Measurements from ENCODE around the gene SNAPC2. TPM values are rescaled to one million over a fixed set of nuclear protein-coding genes. Genes with fewer than 3 reads are reported as not detected.

The SNAPC2 gene
- total RNA-seq, 1 experiment from 2014 or later = 23.2 TPM

GRCh38 chr19:7874897-7875273 lies 45.3 kb upstream of the SNAPC2 start:
- peaks cover 19% of the 10 kb centered on the region for H3K4me1 Mint-ChIP-seq
- ChIA-PET CTCF (interaction anchor here (0.6 to 3.4 kb wide), 12 partner anchors 9 to 307 kb away, joined by 3 to 19 read pairs (median 4); partner anchors contain the start of genes LRRC8E and MAP2K7), POLR2A (interaction anchor here (0.9 to 1.0 kb wide), 3 partner anchors 12 to 47 kb away, joined by 3 read pairs; partner anchors contain the start of gene SNAPC2)
- DNase-seq (ENCODE audit: low spot score) (peak; percentile 35), ATAC-seq (no peak)
- H3K9me3 Mint-ChIP-seq = no peaks in the 10 kb centered on the region
- no peak overlapping the region for H3K27ac Mint-ChIP-seq
- TF ChIP-seq STAT6 (CRISPR knock-in tag; conservative IDR thresholded peaks at IDR 0.05; ENCODE audit: low read depth) = no peak
- TF ChIP-seq ZNF263 (CRISPR knock-in tag; IDR thresholded peaks at IDR 0.05; ENCODE audit: low read depth) = no peak
- TF ChIP-seq ZNF138 (CRISPR knock-in tag; conservative IDR thresholded peaks at IDR 0.05) = no peak
- TF ChIP-seq HMGXB4 (CRISPR knock-in tag; IDR thresholded peaks at IDR 0.05) = no peak
- no peak for TF ChIP-seq ZNF281 (CRISPR knock-in tag; IDR thresholded peaks at IDR 0.05)
- TF ChIP-seq TEAD4 (CRISPR knock-in tag; IDR thresholded peaks at IDR 0.05) = no peak
- TF ChIP-seq ZNF232 (CRISPR knock-in tag; IDR thresholded peaks at IDR 0.05) = no peak
- no peak for TF ChIP-seq HMGA2 (CRISPR knock-in tag; IDR thresholded peaks at IDR 0.05)
- H3K27me3 Mint-ChIP-seq (ENCODE audit: low read depth) = peaks cover 36% of the 10 kb centered on the region
- H3K4me3 Mint-ChIP-seq = peak overlapping the region; percentile 73
- no peaks in the 10 kb centered on the region for H3K36me3 Mint-ChIP-seq

GRCh38 chr19:7877249-7877836 lies 42.8 kb upstream of the SNAPC2 start:
- peaks cover 3% of the 10 kb centered on the region; the same call in 1 of the 2 replicates for H3K4me1 Mint-ChIP-seq
- peaks cover 37% of the 10 kb centered on the region for H3K27me3 Mint-ChIP-seq (ENCODE audit: low read depth)
- H3K36me3 Mint-ChIP-seq = no peaks in the 10 kb centered on the region
- ATAC-seq (no peak), DNase-seq (ENCODE audit: low spot score) (no peak)
- peaks cover 6% of the 10 kb centered on the region for H3K9me3 Mint-ChIP-seq
- ChIA-PET CTCF (interaction anchor here (1.4 to 3.4 kb wide), 3 partner anchors 14 to 309 kb away, joined by 5 to 19 read pairs (median 6); no protein-coding TSS in a partner anchor), POLR2A (no interaction called here)
- no peak overlapping the region for H3K27ac Mint-ChIP-seq
- no peak for TF ChIP-seq JAZF1 (CRISPR knock-in tag; IDR thresholded peaks at IDR 0.05)
- TF ChIP-seq GABPB1 (CRISPR knock-in tag; IDR thresholded peaks at IDR 0.05) = no peak
- TF ChIP-seq CREB1 (CRISPR knock-in tag; IDR thresholded peaks at IDR 0.05) = no peak
- TF ChIP-seq USF2 (CRISPR knock-in tag; IDR thresholded peaks at IDR 0.05) = no peak
- H3K4me3 Mint-ChIP-seq = no peak overlapping the region

- Mint-ChIP-seq H3K4me1 (no peaks in the 10 kb centered on the region; the same call in 1 of the 2 replicates), H3K27ac (no peak overlapping the region; the same call in 1 of the 2 replicates), H3K27me3 (ENCODE audit: low read depth) (peaks cover 26% of the 10 kb centered on the region), H3K9me3 (peaks cover 6% of the 10 kb centered on the region), H3K36me3 (no peaks in the 10 kb centered on the region), H3K4me3 (no peak overlapping the region)
- ChIA-PET POLR2A (no interaction called here), CTCF (interaction anchor here (0.6 to 1.4 kb wide), 6 partner anchors 10 to 173 kb away, joined by 3 to 9 read pairs (median 4); partner anchors contain the start of gene MAP2K7)
- DNase-seq (ENCODE audit: low spot score) = no peak
- ATAC-seq = no peak
- TF ChIP-seq USF1 (CRISPR knock-in tag; IDR thresholded peaks at IDR 0.05) (no peak), PREB (CRISPR knock-in tag; IDR thresholded peaks at IDR 0.05; ENCODE audit: borderline replicate concordance) (no peak), KAT7 (CRISPR knock-in tag; IDR thresholded peaks at IDR 0.05; ENCODE audit: borderline replicate concordance) (no peak), ZNF396 (CRISPR knock-in tag; IDR thresholded peaks at IDR 0.05; ENCODE audit: borderline replicate concordance) (no peak), ATF1 (CRISPR knock-in tag; IDR thresholded peaks at IDR 0.05) (no peak), NFE2L1 (CRISPR knock-in tag; IDR thresholded peaks at IDR 0.05) (no peak), MYBL2 (CRISPR knock-in tag; IDR thresholded peaks at IDR 0.05) (no peak), PRRX2 (CRISPR knock-in tag; IDR thresholded peaks at IDR 0.05) (no peak), GRHL2 (CRISPR knock-in tag; IDR thresholded peaks at IDR 0.05; ENCODE audit: insufficient replicate concordance, severe bottlenecking) (no peak)
These were observed 40.9 kb upstream of the SNAPC2 start for GRCh38 chr19:7879111-7879807.

Data from WTC11 (cell line).